K562 (cell line): ENCODE results near the gene NPDC1. TPM values are rescaled to one million over a fixed set of nuclear protein-coding genes. Genes with fewer than 3 reads are reported as not detected.
A peak's percentile ranks its signal among the peaks of the same experiment; 100 is the strongest.

ENCODE experiments used
- BRCA1 ChIP-seq, 2 experiments: fragments of 450-650 bp in 1 of 2; sonication (generic) in 1 of 2; formaldehyde crosslinking in 1 of 2; IDR thresholded peaks; 2 replicates each; pipeline versions ENCODE4 v1.5.0 to v1.6.1; 2017 to 2020; ENCODE audit warnings: mild to moderate bottlenecking in 1 of 2, missing genetic modification reagents in 1 of 2
- DNMT1 ChIP-seq: fragments of 450-650 bp; IDR thresholded peaks from 2 replicates; pipeline ENCODE4 v1.6.1; 2016; ENCODE audit warnings: antibody characterized with exemption, mild to moderate bottlenecking
- E2F3 ChIP-seq: fragments of 250-450 bp; sonication (Bioruptor Pico); IDR thresholded peaks from 2 replicates; pipeline ENCODE4 v1.4.0; 2020; ENCODE audit warnings: mild to moderate bottlenecking
- HOXB6 ChIP-seq: fragments of 250-450 bp; sonication (Bioruptor Pico); IDR thresholded peaks from 2 replicates; pipeline ENCODE4 v1.5.1; 2022; ENCODE audit warnings: mild to moderate bottlenecking, borderline replicate concordance
- MAZ ChIP-seq, 2 experiments: fragments of 450-650 bp in 1 of 2; sonication (generic) in 1 of 2; formaldehyde crosslinking; IDR thresholded peaks in 1 of 2; conservative IDR thresholded peaks in 1 of 2; 2 replicates each; pipeline versions ENCODE4 v1.4.0 to v1.5.0; 2020; ENCODE audit warnings: mild to moderate bottlenecking in 1 of 2, missing genetic modification reagents in 1 of 2
- MYC ChIP-seq, 2 experiments: fragments of 250-450 bp in 1 of 2; sonication (Bioruptor Pico) in 1 of 2; IDR thresholded peaks; 2 replicates each; pipeline versions ENCODE4 v1.5.1 to v1.6.1; 2012 to 2021; ENCODE audit warnings: low read depth in 2 of 2, borderline replicate concordance in 1 of 2, improper control_type of control experiment in 1 of 2, low read length in 1 of 2, mild to moderate bottlenecking in 1 of 2, moderate library complexity in 1 of 2
- NEUROD1 ChIP-seq: fragments of 150-350 bp; IDR thresholded peaks from 2 replicates; pipeline ENCODE4 v1.6.1; 2014; ENCODE audit warnings: borderline replicate concordance, low read length, low read depth; ENCODE audit not compliant: partially characterized antibody
- NR2C1 ChIP-seq, 2 experiments: fragments of 450-650 bp; IDR thresholded peaks; 2 replicates each; pipeline ENCODE4 v1.6.1; 2017; ENCODE audit warnings: mild to moderate bottlenecking in 2 of 2, antibody characterized with exemption in 1 of 2, inconsistent platforms in 1 of 2, missing compliant biosample characterization in 1 of 2, missing genetic modification characterization in 1 of 2
- POLR3A ChIP-seq: IDR thresholded peaks from 2 replicates; pipeline ENCODE4 v1.6.1; 2011; ENCODE audit warnings: borderline replicate concordance, mild to moderate bottlenecking, moderate library complexity; ENCODE audit not compliant: insufficient read length, insufficient read depth; ENCODE audit errors: extremely low read depth
- SMAD4 ChIP-seq: fragments of 250-450 bp; sonication (Bioruptor Pico); conservative IDR thresholded peaks from 2 replicates; pipeline ENCODE4 v1.8.0; 2021; ENCODE audit warnings: inconsistent platforms, mild to moderate bottlenecking, moderate library complexity
- SMC3 ChIP-seq: conservative IDR thresholded peaks from 2 replicates; pipeline ENCODE4 v1.6.1; 2011; ENCODE audit warnings: low read depth, low read length, improper control_type of control experiment; ENCODE audit not compliant: insufficient read depth
- TCFL5 ChIP-seq: fragments of 250-450 bp; sonication (Bioruptor Pico); conservative IDR thresholded peaks from 2 replicates; pipeline ENCODE4 v1.6.1; 2021; ENCODE audit warnings: mild to moderate bottlenecking, moderate library complexity, matching md5 sums
- ZNF77 ChIP-seq: fragments of 250-450 bp; sonication (Bioruptor Pico); IDR thresholded peaks from 2 replicates; pipeline ENCODE4 v1.5.0; 2020
- ZNF79 ChIP-seq: fragments of 250-450 bp; sonication (Bioruptor Pico); IDR thresholded peaks from 2 replicates; pipeline ENCODE4 v1.4.0; 2020; ENCODE audit warnings: low read depth, mild to moderate bottlenecking, moderate library complexity
- polyA plus RNA-seq, 8 experiments: library from polyadenylated mRNA; depleted of rRNA in 4 of 8; stranded (reverse) in 5 of 8; unstranded in 3 of 8; fragments of >200 nt; fragmentation: Nextera tagmentation in 2 of 8; fragmentation: Illumina TruSeq in 1 of 8; extraction: Ambion mirVana in 2 of 8; extraction: Trizol in 1 of 8; gene quantifications; 2 replicates each; pipeline versions ENCODE4 v1.2.1 to v1.2.3, GENCODE V29; 2011 to 2014; ENCODE audit warnings: inconsistent platforms in 1 of 8, missing spikeins in 1 of 8
- total RNA-seq, 7 experiments: library from RNA; depleted of rRNA in 6 of 7; stranded (reverse); fragments of >200 nt in 6 of 7; fragmentation: Illumina TruSeq in 2 of 7; extraction: Trizol in 2 of 7; gene quantifications; 2 replicates each; pipeline versions ENCODE4 v1.2.1 to v1.2.3, GENCODE V29; 2011 to 2021; ENCODE audit warnings: low replicate concordance in 1 of 7
- TF ChIP-seq, protein P1 (sequence below): sonication (generic); formaldehyde crosslinking; IDR thresholded peaks from 2 replicates; pipeline ENCODE4 v1.8.0; 2023; ENCODE audit warnings: mild to moderate bottlenecking, missing genetic modification reagents
- TF ChIP-seq, protein P2 (sequence below): sonication (generic); formaldehyde crosslinking; IDR thresholded peaks from 2 replicates; pipeline ENCODE4 v1.8.0; 2022; ENCODE audit warnings: mild to moderate bottlenecking, missing genetic modification reagents
- TF ChIP-seq, protein P3 (sequence below): IDR thresholded peaks from 3 replicates; pipeline ENCODE4 v1.6.1; 2011; ENCODE audit warnings: borderline replicate concordance, mild to moderate bottlenecking, moderate library complexity; ENCODE audit not compliant: insufficient read length; ENCODE audit errors: extremely low read depth

The NPDC1 gene
- total and polyA plus RNA-seq, 9 of the 15 experiments (the other 6 are each of a cell fraction or from before 2014, with no cell fraction given), result 0.06 to 2.1 (median 0.53) TPM; not detected in 3

DNA sequence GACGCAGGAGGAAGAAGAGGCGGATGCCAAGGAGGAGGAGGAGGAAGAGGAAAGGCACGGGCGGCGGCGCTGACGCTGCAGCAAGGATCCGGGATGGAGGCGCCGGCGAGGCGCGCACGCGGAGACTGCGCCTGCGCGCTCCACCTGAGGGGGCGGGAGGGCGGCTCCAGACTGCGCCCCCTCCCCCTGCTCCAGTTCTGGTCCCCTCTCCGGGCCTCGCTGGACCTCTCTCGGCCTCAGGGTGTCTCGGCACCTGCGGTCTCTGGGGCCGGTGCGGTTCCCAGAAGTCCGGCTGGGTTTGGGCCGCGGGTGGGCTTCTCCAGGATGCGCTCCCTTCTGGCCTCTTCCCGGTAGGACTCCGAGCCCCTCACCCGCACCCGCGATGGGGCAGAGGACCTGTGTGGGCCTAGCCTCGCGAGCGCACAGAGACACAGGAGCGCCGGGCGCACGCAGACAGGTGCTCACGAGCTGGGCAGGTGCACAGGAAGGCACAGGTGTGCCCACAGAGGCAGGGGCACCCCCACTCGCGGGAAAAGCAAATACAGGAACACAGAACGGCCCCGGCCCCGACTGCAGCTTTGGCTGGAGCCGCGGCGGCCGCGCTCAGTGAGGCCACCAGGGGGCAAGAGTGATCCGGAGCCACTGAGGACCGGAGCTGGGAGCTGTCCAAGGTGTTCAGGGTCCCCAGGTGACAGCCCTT lies at the start of gene NPDC1 (continued):
- TF ChIP-seq MAZ (CRISPR knock-in tag; conservative IDR thresholded peaks at IDR 0.05 in 1 of 2, IDR thresholded peaks at IDR 0.05 in 1 of 2), result peak in 1 of 2 experiments; percentile 77; a peak in 1 of 4 replicates
- no peak for TF ChIP-seq NR2C1 (IDR thresholded peaks at IDR 0.05)
- no peak for TF ChIP-seq NR2C1 (tag; IDR thresholded peaks at IDR 0.05)
- TF ChIP-seq SMC3, result peak; percentile 69
- no peak for TF ChIP-seq POLR3A
- no peak for TF ChIP-seq ZNF77
- no peak for TF ChIP-seq ZNF79 (CRISPR knock-in tag)
- no peak for TF ChIP-seq HOXB6 (CRISPR knock-in tag)
- no peak for TF ChIP-seq TCFL5 (CRISPR knock-in tag)
- no peak for TF ChIP-seq NEUROD1
- TF ChIP-seq, protein P1, sequence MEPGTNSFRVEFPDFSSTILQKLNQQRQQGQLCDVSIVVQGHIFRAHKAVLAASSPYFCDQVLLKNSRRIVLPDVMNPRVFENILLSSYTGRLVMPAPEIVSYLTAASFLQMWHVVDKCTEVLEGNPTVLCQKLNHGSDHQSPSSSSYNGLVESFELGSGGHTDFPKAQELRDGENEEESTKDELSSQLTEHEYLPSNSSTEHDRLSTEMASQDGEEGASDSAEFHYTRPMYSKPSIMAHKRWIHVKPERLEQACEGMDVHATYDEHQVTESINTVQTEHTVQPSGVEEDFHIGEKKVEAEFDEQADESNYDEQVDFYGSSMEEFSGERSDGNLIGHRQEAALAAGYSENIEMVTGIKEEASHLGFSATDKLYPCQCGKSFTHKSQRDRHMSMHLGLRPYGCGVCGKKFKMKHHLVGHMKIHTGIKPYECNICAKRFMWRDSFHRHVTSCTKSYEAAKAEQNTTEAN (CRISPR knock-in tag), result 0 out of 2 replicates have a peak, but pooled peaks have one; percentile 60
- no peak for TF ChIP-seq MYC (IDR thresholded peaks at IDR 0.05; ENCODE audit: low read depth, low read length)
- TF ChIP-seq MYC (CRISPR knock-in tag; IDR thresholded peaks at IDR 0.05; ENCODE audit: borderline replicate concordance, low read depth), result no peak
- TF ChIP-seq BRCA1 (IDR thresholded peaks at IDR 0.05), result no peak
- 0 out of 2 replicates have a peak, but pooled peaks have one; percentile 23 for TF ChIP-seq BRCA1 (CRISPR knock-in tag; IDR thresholded peaks at IDR 0.05)
- TF ChIP-seq, protein P2, sequence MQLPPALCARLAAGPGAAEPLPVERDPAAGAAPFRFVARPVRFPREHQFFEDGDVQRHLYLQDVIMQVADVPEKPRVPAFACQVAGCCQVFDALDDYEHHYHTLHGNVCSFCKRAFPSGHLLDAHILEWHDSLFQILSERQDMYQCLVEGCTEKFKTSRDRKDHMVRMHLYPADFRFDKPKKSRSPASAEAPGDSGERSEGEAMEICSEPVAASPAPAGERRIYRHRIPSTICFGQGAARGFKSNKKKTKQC, result peak; percentile 90
- no peak for TF ChIP-seq E2F3 (CRISPR knock-in tag)
- TF ChIP-seq DNMT1, result no peak
- TF ChIP-seq, protein P3, sequence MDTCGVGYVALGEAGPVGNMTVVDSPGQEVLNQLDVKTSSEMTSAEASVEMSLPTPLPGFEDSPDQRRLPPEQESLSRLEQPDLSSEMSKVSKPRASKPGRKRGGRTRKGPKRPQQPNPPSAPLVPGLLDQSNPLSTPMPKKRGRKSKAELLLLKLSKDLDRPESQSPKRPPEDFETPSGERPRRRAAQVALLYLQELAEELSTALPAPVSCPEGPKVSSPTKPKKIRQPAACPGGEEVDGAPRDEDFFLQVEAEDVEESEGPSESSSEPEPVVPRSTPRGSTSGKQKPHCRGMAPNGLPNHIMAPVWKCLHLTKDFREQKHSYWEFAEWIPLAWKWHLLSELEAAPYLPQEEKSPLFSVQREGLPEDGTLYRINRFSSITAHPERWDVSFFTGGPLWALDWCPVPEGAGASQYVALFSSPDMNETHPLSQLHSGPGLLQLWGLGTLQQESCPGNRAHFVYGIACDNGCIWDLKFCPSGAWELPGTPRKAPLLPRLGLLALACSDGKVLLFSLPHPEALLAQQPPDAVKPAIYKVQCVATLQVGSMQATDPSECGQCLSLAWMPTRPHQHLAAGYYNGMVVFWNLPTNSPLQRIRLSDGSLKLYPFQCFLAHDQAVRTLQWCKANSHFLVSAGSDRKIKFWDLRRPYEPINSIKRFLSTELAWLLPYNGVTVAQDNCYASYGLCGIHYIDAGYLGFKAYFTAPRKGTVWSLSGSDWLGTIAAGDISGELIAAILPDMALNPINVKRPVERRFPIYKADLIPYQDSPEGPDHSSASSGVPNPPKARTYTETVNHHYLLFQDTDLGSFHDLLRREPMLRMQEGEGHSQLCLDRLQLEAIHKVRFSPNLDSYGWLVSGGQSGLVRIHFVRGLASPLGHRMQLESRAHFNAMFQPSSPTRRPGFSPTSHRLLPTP, result no peak
- TF ChIP-seq SMAD4 (CRISPR knock-in tag), result peak; percentile 57; the same call in 1 of the 2 replicates
